ENCODE results near the gene DEXI. TPM values are rescaled to one million over a fixed set of nuclear protein-coding genes. Genes with fewer than 3 reads are reported as not detected.
A peak's percentile ranks its signal among the peaks of the same experiment; 100 is the strongest.

DEXI gene
- total and polyA plus RNA-seq, 2 of the 13 experiments (the other 11 are each of a cell fraction or from before 2014, with no cell fraction given): 51.5 to 70.4 TPM

DNA sequence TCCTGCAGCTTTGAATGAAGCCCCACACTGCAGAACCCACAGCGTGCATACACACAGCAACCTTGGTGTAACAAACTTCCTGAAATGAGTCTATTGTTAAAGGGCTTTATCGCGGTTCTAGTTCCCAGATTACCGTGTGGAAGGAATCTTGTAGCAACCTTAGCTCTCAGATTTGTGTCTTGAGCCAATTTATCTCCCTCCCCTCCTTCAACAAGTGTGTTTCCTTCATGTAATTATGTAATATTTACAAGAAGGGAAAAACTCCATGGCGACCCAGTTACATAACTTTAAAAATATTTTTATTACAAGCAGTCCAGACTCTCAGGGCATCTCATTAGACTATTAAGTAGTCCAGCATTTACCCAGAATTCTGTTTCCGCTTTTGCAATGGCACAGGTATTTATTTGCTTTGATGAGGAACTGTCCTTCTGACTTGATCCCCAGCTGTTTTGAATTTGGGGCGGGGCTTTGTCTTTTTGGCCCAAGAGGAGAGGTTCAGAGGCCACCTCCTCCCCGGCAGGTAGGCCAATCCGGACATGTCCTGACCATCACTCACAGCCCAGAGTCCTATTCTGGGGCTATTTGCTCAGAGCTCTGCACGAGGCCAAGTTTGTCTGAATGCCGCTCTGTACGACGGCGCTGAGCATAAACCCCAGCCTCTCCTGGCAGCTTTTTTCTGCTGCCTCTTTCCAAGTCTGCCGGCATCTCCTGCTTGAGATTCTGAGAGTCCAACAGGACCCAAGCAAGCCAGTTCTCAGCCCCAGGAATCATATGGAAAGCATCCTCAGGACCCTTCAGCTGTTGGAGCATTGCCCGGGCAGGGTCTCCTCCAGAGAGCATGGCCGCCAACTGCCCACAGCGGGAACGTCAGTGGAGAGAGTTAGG, 37.7 kb upstream of the DEXI start (continued):
- TF ChIP-seq, protein P1, sequence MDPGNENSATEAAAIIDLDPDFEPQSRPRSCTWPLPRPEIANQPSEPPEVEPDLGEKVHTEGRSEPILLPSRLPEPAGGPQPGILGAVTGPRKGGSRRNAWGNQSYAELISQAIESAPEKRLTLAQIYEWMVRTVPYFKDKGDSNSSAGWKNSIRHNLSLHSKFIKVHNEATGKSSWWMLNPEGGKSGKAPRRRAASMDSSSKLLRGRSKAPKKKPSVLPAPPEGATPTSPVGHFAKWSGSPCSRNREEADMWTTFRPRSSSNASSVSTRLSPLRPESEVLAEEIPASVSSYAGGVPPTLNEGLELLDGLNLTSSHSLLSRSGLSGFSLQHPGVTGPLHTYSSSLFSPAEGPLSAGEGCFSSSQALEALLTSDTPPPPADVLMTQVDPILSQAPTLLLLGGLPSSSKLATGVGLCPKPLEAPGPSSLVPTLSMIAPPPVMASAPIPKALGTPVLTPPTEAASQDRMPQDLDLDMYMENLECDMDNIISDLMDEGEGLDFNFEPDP (CRISPR knock-in tag; conservative IDR thresholded peaks at IDR 0.05): no peak
- TF ChIP-seq MBD4 (IDR thresholded peaks at IDR 0.05; ENCODE audit: borderline replicate concordance, low read length) (no peak), POLR2AphosphoS2 (IDR thresholded peaks at IDR 0.05; ENCODE audit: low read depth, low read length) (no peak), ZNF549 (CRISPR knock-in tag; IDR thresholded peaks at IDR 0.05) (no peak), POLR2G (IDR thresholded peaks at IDR 0.05; ENCODE audit: low read depth, low read length) (peak; percentile 46; the same call in 1 of the 2 replicates), NCOA5 (CRISPR knock-in tag; IDR thresholded peaks at IDR 0.05) (no peak), ARNT2 (CRISPR knock-in tag; IDR thresholded peaks at IDR 0.05; ENCODE audit: low read depth) (no peak), DNMT3B (CRISPR knock-in tag; conservative IDR thresholded peaks at IDR 0.05) (no peak), ZNF749 (CRISPR knock-in tag; IDR thresholded peaks at IDR 0.05; ENCODE audit: borderline replicate concordance) (no peak), ZNF329 (CRISPR knock-in tag; IDR thresholded peaks at IDR 0.05; ENCODE audit: low read depth) (no peak)
- TF ChIP-seq, protein P2, sequence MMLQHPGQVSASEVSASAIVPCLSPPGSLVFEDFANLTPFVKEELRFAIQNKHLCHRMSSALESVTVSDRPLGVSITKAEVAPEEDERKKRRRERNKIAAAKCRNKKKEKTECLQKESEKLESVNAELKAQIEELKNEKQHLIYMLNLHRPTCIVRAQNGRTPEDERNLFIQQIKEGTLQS (CRISPR knock-in tag; IDR thresholded peaks at IDR 0.05): no peak
- TF ChIP-seq, protein P3, sequence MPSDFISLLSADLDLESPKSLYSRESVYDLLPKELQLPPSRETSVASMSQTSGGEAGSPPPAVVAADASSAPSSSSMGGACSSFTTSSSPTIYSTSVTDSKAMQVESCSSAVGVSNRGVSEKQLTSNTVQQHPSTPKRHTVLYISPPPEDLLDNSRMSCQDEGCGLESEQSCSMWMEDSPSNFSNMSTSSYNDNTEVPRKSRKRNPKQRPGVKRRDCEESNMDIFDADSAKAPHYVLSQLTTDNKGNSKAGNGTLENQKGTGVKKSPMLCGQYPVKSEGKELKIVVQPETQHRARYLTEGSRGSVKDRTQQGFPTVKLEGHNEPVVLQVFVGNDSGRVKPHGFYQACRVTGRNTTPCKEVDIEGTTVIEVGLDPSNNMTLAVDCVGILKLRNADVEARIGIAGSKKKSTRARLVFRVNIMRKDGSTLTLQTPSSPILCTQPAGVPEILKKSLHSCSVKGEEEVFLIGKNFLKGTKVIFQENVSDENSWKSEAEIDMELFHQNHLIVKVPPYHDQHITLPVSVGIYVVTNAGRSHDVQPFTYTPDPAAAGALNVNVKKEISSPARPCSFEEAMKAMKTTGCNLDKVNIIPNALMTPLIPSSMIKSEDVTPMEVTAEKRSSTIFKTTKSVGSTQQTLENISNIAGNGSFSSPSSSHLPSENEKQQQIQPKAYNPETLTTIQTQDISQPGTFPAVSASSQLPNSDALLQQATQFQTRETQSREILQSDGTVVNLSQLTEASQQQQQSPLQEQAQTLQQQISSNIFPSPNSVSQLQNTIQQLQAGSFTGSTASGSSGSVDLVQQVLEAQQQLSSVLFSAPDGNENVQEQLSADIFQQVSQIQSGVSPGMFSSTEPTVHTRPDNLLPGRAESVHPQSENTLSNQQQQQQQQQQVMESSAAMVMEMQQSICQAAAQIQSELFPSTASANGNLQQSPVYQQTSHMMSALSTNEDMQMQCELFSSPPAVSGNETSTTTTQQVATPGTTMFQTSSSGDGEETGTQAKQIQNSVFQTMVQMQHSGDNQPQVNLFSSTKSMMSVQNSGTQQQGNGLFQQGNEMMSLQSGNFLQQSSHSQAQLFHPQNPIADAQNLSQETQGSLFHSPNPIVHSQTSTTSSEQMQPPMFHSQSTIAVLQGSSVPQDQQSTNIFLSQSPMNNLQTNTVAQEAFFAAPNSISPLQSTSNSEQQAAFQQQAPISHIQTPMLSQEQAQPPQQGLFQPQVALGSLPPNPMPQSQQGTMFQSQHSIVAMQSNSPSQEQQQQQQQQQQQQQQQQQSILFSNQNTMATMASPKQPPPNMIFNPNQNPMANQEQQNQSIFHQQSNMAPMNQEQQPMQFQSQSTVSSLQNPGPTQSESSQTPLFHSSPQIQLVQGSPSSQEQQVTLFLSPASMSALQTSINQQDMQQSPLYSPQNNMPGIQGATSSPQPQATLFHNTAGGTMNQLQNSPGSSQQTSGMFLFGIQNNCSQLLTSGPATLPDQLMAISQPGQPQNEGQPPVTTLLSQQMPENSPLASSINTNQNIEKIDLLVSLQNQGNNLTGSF (CRISPR knock-in tag; IDR thresholded peaks at IDR 0.05): no peak
- TF ChIP-seq, protein P4, sequence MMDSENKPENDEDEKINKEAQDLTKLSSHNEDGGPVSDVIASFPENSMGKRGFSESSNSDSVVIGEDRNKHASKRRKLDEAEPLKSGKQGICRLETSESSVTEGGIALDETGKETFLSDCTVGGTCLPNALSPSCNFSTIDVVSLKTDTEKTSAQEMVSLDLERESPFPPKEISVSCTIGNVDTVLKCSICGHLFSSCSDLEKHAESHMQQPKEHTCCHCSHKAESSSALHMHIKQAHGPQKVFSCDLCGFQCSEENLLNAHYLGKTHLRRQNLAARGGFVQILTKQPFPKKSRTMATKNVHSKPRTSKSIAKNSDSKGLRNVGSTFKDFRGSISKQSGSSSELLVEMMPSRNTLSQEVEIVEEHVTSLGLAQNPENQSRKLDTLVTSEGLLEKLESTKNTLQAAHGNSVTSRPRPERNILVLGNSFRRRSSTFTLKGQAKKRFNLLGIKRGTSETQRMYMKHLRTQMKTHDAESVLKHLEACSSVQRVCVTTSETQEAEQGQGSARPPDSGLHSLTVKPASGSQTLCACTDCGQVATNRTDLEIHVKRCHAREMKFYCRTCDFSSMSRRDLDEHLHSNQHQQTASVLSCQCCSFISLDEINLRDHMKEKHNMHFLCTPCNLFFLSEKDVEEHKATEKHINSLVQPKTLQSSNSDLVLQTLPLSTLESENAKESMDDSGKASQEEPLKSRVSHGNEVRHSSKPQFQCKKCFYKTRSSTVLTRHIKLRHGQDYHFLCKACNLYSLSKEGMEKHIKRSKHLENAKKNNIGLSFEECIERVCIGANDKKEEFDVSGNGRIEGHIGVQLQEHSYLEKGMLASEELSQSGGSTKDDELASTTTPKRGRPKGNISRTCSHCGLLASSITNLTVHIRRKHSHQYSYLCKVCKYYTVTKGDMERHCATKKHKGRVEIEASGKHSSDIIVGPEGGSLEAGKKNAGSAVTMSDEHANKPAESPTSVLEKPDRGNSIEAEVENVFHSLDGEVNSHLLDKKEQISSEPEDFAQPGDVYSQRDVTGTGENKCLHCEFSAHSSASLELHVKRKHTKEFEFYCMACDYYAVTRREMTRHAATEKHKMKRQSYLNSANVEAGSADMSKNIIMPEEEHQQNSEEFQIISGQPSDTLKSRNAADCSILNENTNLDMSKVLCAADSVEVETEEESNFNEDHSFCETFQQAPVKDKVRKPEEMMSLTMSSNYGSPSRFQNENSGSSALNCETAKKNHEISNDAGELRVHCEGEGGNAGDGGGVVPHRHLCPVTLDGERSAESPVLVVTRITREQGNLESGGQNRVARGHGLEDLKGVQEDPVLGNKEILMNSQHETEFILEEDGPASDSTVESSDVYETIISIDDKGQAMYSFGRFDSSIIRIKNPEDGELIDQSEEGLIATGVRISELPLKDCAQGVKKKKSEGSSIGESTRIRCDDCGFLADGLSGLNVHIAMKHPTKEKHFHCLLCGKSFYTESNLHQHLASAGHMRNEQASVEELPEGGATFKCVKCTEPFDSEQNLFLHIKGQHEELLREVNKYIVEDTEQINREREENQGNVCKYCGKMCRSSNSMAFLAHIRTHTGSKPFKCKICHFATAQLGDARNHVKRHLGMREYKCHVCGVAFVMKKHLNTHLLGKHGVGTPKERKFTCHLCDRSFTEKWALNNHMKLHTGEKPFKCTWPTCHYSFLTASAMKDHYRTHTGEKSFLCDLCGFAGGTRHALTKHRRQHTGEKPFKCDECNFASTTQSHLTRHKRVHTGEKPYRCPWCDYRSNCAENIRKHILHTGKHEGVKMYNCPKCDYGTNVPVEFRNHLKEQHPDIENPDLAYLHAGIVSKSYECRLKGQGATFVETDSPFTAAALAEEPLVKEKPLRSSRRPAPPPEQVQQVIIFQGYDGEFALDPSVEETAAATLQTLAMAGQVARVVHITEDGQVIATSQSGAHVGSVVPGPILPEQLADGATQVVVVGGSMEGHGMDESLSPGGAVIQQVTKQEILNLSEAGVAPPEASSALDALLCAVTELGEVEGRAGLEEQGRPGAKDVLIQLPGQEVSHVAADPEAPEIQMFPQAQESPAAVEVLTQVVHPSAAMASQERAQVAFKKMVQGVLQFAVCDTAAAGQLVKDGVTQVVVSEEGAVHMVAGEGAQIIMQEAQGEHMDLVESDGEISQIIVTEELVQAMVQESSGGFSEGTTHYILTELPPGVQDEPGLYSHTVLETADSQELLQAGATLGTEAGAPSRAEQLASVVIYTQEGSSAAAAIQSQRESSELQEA (CRISPR knock-in tag; IDR thresholded peaks at IDR 0.05; ENCODE audit: not compliant biosample characterization): no peak
